C1 segment of cervical spinal cord (tissue), 14 donors: ENCODE results near the gene TMEM185A.
"Not testable (repeated sequence)": the region's sequence is repeated elsewhere in the genome, so short reads cannot be mapped to it uniquely, and the experiment has no call there.

Experiments
- DNase-seq, 14 donors: peaks; one replicate each; lab custom pipeline; 2025; lab: John Stamatoyannopoulos, UW

Gene TMEM185A

DNA sequence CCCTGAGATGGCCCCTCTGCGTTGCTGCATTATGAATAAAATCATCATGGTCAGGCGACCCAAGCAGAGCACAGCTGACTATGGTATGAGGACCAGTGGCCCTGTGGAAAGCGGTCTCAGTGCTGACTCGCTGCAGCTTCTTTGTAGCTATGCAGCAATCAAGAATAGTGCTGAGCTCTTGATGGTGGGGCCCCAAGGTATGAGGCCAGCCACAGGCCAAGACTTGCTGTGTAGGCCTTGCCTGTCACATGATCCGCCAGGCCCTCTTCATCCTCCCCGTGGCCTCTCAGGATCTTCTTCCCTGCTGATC, 79.7 kb downstream of the TMEM185A start:
- not testable (repeated sequence) for DNase-seq

DNA sequence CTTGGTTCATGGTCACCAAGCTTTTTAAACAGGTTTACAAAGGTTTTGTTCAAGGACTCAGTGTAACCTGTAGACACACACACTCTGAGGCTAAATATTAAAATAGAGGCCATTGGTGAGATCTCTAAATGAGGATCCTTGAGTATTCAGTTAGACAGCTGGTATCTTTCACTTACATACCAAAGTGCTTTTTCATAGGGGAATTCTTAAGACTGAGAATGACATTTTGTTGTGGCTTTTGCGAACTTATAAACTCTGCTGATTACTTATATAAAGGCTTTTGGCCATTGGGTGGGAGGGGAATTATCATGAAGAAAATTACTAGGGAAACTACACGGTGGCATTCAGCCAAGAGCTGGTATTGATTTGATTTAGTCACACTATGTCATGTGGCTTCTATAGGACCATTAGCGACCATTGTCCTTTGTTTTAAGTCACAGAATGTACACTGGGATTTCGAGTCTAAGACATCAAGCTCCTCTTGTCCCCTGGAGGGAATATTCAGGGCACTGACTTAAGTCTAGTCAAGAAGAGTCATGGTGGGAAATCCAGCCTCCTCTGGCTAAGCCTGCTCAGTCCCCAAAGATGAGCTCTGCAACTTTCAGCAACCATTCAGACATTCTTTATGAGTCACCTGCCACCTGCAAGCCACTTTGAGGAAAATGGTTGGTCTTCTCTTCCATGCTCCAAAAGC, 80.2 kb downstream of the TMEM185A start:
- not testable (repeated sequence) for DNase-seq

DNA sequence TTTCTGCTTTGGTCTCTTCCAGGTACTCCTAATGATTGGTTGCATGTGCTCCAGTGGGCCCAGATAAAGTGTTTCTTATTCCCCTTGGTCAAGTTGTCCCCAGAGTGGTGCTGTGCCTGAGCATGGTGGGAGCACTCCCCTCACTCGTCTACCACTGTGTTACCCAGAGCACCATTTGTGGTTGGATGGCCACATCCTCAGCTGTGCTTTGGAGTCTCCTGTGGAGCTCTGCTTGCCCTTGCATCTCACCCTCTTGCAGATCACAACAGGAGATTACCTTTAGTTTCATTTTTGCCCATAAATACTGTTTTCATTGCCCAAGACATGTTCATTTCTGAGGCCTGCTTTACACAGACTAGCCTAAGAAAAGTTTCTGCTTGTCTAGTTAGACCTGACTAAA, 81.1 kb downstream of the TMEM185A start:
- DNase-seq = not testable (repeated sequence)

DNA sequence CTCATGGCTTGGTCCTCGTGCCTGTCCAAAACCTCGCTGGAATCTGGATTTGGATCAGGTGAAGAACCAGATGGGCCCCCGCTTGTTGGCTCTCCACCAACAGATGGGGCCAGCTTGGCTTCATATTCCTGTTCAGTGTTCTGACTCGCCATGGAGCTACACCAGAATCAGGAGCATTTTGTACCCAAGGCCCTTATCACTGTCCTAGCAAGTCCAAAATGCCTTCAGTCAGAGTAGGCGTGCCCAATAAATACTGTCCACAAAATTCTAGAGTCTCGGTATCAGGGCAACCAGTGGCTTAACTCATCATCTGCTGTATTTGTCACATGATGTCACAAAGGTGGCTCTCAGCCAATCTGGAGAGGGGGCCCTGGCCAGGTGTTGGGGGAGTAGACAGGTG, 81.9 kb downstream of the TMEM185A start, which contains the start of gene HSFX3:
Gene HSFX3, minus strand, starts transcription at position 224 of the 400 bp plus-strand sequence. Its CDS starts 72 bp downstream, at position 152.
- DNase-seq = not testable (repeated sequence)

DNA sequence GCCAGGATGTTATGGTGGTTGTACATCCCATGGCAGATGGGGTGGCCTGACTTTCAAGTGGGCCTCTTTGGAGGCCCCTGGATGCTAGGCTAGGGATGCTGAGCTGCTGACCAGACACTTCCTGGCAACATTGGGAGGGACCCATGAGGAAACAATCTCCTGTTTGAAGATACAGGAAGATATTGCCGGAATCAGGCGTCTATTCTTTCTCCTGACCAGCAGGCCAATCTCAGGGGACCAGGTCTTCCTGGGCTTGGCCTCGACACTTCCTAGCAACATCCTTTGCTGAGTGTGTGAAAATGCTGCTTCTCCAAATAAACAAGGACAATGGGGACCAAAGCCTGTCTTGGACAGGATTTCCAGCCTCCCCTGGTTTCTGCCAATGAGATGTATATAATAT, 83.8 kb downstream of the TMEM185A start:
- DNase-seq = not testable (repeated sequence)

DNA sequence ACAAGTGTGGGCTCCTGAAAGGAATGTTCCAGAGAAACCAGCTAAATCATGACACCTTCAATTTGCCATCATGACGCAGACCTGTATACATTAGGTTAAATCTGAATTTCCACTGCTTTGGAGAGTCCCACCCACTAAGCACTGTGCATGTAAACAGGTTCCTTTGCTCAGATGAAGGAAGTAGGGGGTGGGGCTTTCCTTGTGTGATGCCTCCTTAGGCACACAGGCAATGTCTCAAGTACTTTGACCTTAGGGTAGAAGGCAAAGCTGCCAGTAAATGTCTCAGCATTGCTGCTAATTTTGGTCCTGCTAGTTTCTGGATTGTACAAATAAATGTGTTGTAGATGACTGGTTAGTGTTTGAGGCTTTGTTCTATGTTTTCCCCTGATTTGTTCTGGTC, 84.6 kb downstream of the TMEM185A start:
- DNase-seq = not testable (repeated sequence)
